GM12891 (cell line): ENCODE measurements around the gene FAM184B.

Experiments used
- DNase-seq: peaks from one replicate; pipeline ENCODE4 v3.0.0; 2011; ENCODE audit warnings: low spot score; ENCODE audit not compliant: insufficient read length
- FAIRE-seq: peaks from 2 replicates; lab custom pipeline; 2011; peaks lifted over from hg19 to GRCh38; lab: Jason Lieb, UNC
- PAX5 ChIP-seq: IDR thresholded peaks from 2 replicates; pipeline ENCODE4 v1.6.1; 2011; ENCODE audit warnings: low read length, moderate library complexity, mild to moderate bottlenecking; ENCODE audit not compliant: insufficient read depth, severe bottlenecking
- POLR2A ChIP-seq: IDR thresholded peaks from 2 replicates; pipeline ENCODE4 v1.6.1; 2011; ENCODE audit warnings: low read depth, low read length, control low read depth
- POLR2AphosphoS5 ChIP-seq: IDR thresholded peaks from 2 replicates; pipeline ENCODE4 v1.6.1; 2011; ENCODE audit warnings: low read depth, low read length, control low read depth
- POU2F2 ChIP-seq: IDR thresholded peaks from 2 replicates; pipeline ENCODE4 v1.6.1; 2011; ENCODE audit warnings: low read depth, mild to moderate bottlenecking, control low read depth, low read length, moderate library complexity
- SPI1 ChIP-seq: IDR thresholded peaks from 2 replicates; pipeline ENCODE4 v1.6.1; 2011; ENCODE audit warnings: low read depth, low read length, control low read depth
- TAF1 ChIP-seq: IDR thresholded peaks from 2 replicates; pipeline ENCODE4 v1.6.1; 2011; ENCODE audit warnings: low read depth, low read length, control low read depth

The FAM184B gene

GRCh38 chr4:17762726-17763125, 18.7 kb downstream of the FAM184B start:
- FAIRE-seq (no peak), DNase-seq (no peak)
- TF ChIP-seq POU2F2 (no peak), TAF1 (no peak), SPI1 (no peak), PAX5 (no peak), POLR2AphosphoS5 (no peak), POLR2A (no peak)

DNA sequence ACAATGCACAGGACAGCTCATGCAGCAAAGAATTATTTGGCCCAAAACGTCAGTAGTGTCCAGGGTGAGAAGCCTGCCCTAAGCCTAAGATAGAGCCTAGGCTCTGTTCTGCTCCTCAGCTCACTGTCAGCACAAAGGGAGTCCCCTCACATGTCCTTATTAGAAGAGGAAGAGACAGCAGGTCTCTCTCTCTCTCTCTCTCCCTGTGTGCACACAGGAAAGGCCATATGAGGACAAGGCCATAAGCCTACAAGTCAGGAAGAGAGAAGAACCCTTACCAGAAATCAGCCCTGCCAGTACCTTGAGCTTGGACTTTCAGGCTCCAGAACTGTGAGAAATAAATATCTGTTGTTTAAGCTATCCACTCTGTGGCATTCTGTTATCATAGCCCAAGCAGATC, 20.4 kb downstream of the FAM184B start:
- TF ChIP-seq PAX5 (no peak), SPI1 (no peak), POLR2A (no peak), POLR2AphosphoS5 (no peak), POU2F2 (no peak), TAF1 (no peak)

GRCh38 chr4:17760626-17761025, 20.8 kb downstream of the FAM184B start:
- TF ChIP-seq POU2F2 (no peak), POLR2AphosphoS5 (no peak), PAX5 (no peak), TAF1 (no peak), POLR2A (no peak), SPI1 (no peak)
- FAIRE-seq (no peak), DNase-seq (no peak)

More for the DNA sequence above, 20.4 kb downstream of the FAM184B start:
- DNase-seq: no peak
- no peak for FAIRE-seq

GRCh38 chr4:17758485-17758884, 22.9 kb downstream of the FAM184B start:
- FAIRE-seq (no peak), DNase-seq (no peak)
- TF ChIP-seq POLR2A (no peak), POU2F2 (no peak), TAF1 (no peak), PAX5 (no peak), POLR2AphosphoS5 (no peak), SPI1 (no peak)

DNA sequence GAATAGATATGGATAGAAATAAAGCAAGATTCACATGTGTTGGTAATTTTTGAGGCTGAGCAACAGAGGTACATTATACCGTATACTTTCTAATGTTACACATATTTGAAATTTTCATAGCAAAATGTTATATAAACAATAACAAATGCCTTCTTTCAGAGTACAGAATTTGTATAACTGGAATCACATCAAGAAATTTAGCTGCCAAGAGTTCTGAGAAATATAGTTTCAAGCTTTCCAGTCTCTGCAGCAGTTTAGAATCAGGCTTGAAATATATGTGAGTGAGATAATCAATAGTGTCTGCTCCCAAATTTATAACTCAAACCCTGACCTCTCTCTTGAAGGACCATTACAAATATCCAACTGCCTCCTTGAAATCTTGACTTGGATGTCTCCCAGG, 23.8 kb downstream of the FAM184B start:
- TF ChIP-seq SPI1 (no peak), TAF1 (no peak), PAX5 (no peak), POLR2AphosphoS5 (no peak), POU2F2 (no peak), POLR2A (no peak)
- FAIRE-seq: no peak

GRCh38 chr4:17753646-17754045, 27.8 kb downstream of the FAM184B start:
- FAIRE-seq: no peak
- no peak for DNase-seq
- no peak for TF ChIP-seq POLR2AphosphoS5

More for the DNA sequence above, 23.8 kb downstream of the FAM184B start:
- no peak for DNase-seq

- no peak for TF ChIP-seq PAX5
- no peak for TF ChIP-seq TAF1
- TF ChIP-seq SPI1: no peak
- FAIRE-seq (no peak), DNase-seq (no peak)
These were observed 40.7 kb downstream of the FAM184B start for GRCh38 chr4:17740702-17741101.

DNA sequence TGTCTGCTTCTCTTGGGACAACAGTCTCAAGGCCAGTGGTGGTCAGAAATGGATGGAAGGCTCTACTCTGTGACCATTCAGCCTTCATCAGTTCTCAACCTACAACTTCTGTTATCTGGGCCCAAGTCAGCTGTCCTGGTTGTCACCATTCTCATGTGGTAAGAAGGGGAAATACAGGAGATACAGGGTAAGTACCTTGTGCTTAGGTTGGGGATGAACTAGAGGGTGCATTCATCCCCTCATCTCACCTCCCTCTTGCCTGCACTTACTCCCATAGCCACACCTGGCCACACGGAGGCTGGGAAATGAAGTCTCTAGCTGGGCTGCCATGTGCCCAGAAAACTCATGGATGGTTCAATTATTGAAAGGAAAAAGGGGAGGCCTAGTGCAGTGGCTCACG, 44.9 kb downstream of the FAM184B start:
- FAIRE-seq: no peak
- DNase-seq: no peak
- TF ChIP-seq TAF1 (no peak), PAX5 (no peak), POLR2A (no peak), POU2F2 (no peak)

DNA sequence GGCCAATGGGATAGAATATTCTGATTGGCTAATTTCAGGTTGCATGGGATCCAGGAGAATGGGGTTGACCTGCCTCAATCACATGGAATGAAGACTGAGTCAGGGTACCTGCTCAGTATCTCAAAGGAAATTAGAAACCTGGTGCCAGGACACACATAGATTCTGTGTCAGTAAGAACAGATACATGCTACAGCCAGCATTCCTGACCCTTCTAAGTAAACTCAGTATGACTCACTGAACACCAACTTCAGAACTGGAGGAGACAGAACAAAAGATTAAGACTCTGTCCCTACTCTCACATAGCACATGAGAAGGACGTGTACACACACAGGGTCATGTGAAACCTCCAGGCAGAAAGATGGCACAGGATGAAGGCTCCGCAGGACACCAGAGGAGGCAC, 54.5 kb downstream of the FAM184B start:
- no peak for DNase-seq
- no peak for FAIRE-seq
- TF ChIP-seq PAX5 (no peak), POLR2A (no peak), SPI1 (no peak), POLR2AphosphoS5 (no peak), POU2F2 (no peak), TAF1 (no peak)

DNA sequence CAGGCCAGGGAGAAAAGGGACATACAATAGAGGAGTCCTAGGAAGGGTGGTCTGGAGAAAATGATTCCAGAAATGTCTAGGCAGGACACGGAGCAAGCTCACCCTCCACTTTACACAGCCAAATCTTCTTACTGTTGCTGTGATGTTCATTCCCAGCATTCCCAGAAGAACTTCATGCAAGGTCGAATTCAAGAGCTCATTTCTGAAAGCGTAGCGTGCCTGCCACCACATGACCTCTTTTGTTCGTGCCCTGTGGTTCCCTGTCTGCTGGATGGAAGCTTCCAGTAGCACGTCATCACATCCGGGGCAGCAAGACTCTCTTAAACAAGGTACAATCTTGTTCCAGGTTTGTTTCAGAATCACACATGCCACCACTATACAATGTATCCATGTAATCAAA, 57.8 kb downstream of the FAM184B start:
- FAIRE-seq (no peak), DNase-seq (no peak)
- no peak for TF ChIP-seq TAF1
- no peak for TF ChIP-seq POU2F2
- no peak for TF ChIP-seq SPI1
- TF ChIP-seq POLR2AphosphoS5: no peak
- TF ChIP-seq PAX5: no peak
- TF ChIP-seq POLR2A: no peak

- no peak for TF ChIP-seq TAF1
- TF ChIP-seq PAX5: no peak
- no peak for TF ChIP-seq POLR2A
- TF ChIP-seq POU2F2: no peak
- TF ChIP-seq POLR2AphosphoS5: no peak
- no peak for TF ChIP-seq SPI1
- DNase-seq (no peak), FAIRE-seq (no peak)
These were observed 59.1 kb downstream of the FAM184B start for GRCh38 chr4:17722356-17722700.
